Lower lobe of right lung (tissue), 2 donors: ENCODE data around the gene PTPRM. TPM values are rescaled to one million over a fixed set of nuclear protein-coding genes. Genes with fewer than 3 reads are reported as not detected.

Experiments used
- ATAC-seq, 2 donors: fragments of 200-7000 bp; cut with Tn5 transposase; one replicate each; pipeline ENCODE4 v1.9.1; 2020 to 2022; ENCODE audit warnings: mild to moderate bottlenecking in 2 of 2, moderate library complexity in 2 of 2
- DNase-seq: peaks from one replicate; pipeline ENCODE4 v3.0.0-alpha.2; 2020
- H3K27ac ChIP-seq: fragments of 200-600 bp; one replicate; pipeline ENCODE4 v1.8.0; 2022
- H3K27me3 ChIP-seq: fragments of 200-600 bp; one replicate; pipeline ENCODE4 v1.8.0; 2022; ENCODE audit warnings: low read depth
- H3K36me3 ChIP-seq: fragments of 200-600 bp; one replicate; pipeline ENCODE4 v1.8.0; 2022; ENCODE audit warnings: mild to moderate bottlenecking
- H3K4me1 ChIP-seq: fragments of 200-600 bp; one replicate; pipeline ENCODE4 v1.8.0; 2022
- H3K4me3 ChIP-seq: fragments of 200-600 bp; one replicate; pipeline ENCODE4 v1.8.0; 2022; ENCODE audit warnings: mild to moderate bottlenecking
- H3K9me3 ChIP-seq: fragments of 200-600 bp; one replicate; pipeline ENCODE4 v1.8.0; 2022
- CTCF ChIP-seq: fragments of 200-600 bp; IDR thresholded peaks from one replicate; pipeline ENCODE4 v1.8.0; 2022; ENCODE audit warnings: antibody characterized with exemption, mild to moderate bottlenecking
- intact Hi-C: fragments of 100-400 bp; cut with DNase I; formaldehyde crosslinking; loops from one replicate; pipeline ENCODE4 v1.11.0; 2022
- total RNA-seq: library from RNA; stranded (reverse); fragmentation: NEBNext Ultra II Directional; extraction: Animal tissue kit (Norgen Biotek cat#: 25700); gene quantifications from one replicate; pipeline ENCODE4 v1.2.1, GENCODE V29; 2021
- donor health status: DM: no; HTN: yes; CAD: no; lungs with severe emphysema.

PTPRM gene
- total RNA-seq, 1 donor from 2014 or later: 85.2 TPM

GRCh38 chr18:8165095-8165494, 598.0 kb downstream of the PTPRM start:
- intact Hi-C loops: no loop called here
- H3K4me3 ChIP-seq: no peak overlapping the region
- H3K9me3 ChIP-seq: no peaks in the 10 kb centered on the region
- DNase-seq: no peak
- H3K36me3 ChIP-seq: no peaks in the 10 kb centered on the region
- H3K4me1 ChIP-seq: no peaks in the 10 kb centered on the region
- no peak for TF ChIP-seq CTCF
- no peaks in the 10 kb centered on the region for H3K27me3 ChIP-seq
- H3K27ac ChIP-seq: no peak overlapping the region
- ATAC-seq: no peak

- Histone ChIP-seq H3K27ac (no peak overlapping the region), H3K4me3 (no peak overlapping the region), H3K9me3 (no peaks in the 10 kb centered on the region), H3K36me3 (no peaks in the 10 kb centered on the region), H3K4me1 (no peaks in the 10 kb centered on the region), H3K27me3 (no peaks in the 10 kb centered on the region)
- TF ChIP-seq CTCF: no peak
- intact Hi-C loops: no loop called here
- DNase-seq: no peak
- no peak for ATAC-seq
Observed at GRCh38 chr18:8167026-8167425, 599.9 kb downstream of the PTPRM start.

GRCh38 chr18:8167673-8168072, 600.6 kb downstream of the PTPRM start:
- intact Hi-C loops: no loop called here
- H3K4me3 ChIP-seq: no peak overlapping the region
- ATAC-seq: no peak
- H3K27me3 ChIP-seq: no peaks in the 10 kb centered on the region
- TF ChIP-seq CTCF: no peak
- no peak overlapping the region for H3K27ac ChIP-seq
- no peaks in the 10 kb centered on the region for H3K4me1 ChIP-seq
- H3K9me3 ChIP-seq: no peaks in the 10 kb centered on the region
- DNase-seq: no peak
- H3K36me3 ChIP-seq: no peaks in the 10 kb centered on the region

GRCh38 chr18:8169722-8170121, 602.6 kb downstream of the PTPRM start:
- ATAC-seq (no peak), DNase-seq (no peak)
- intact Hi-C loops: no loop called here
- TF ChIP-seq CTCF: no peak
- H3K9me3 ChIP-seq: no peaks in the 10 kb centered on the region
- H3K4me1 ChIP-seq: no peaks in the 10 kb centered on the region
- no peak overlapping the region for H3K27ac ChIP-seq
- no peaks in the 10 kb centered on the region for H3K27me3 ChIP-seq
- H3K4me3 ChIP-seq: no peak overlapping the region
- no peaks in the 10 kb centered on the region for H3K36me3 ChIP-seq

- intact Hi-C loops: no loop called here
- Histone ChIP-seq H3K27me3 (no peaks in the 10 kb centered on the region), H3K27ac (no peak overlapping the region), H3K36me3 (no peaks in the 10 kb centered on the region), H3K9me3 (no peaks in the 10 kb centered on the region), H3K4me3 (no peak overlapping the region), H3K4me1 (peaks cover 13% of the 10 kb centered on the region)
- DNase-seq (no peak), ATAC-seq (no peak)
- no peak for TF ChIP-seq CTCF
Observed at GRCh38 chr18:8174771-8175170, 607.7 kb downstream of the PTPRM start.

GRCh38 chr18:8175501-8176061, 608.5 kb downstream of the PTPRM start:
- H3K27me3 ChIP-seq: no peaks in the 10 kb centered on the region
- DNase-seq (no peak), ATAC-seq (no peak)
- no peak overlapping the region for H3K4me3 ChIP-seq
- no peaks in the 10 kb centered on the region for H3K9me3 ChIP-seq
- intact Hi-C loops: no loop called here
- H3K27ac ChIP-seq: no peak overlapping the region
- no peak for TF ChIP-seq CTCF
- peaks cover 13% of the 10 kb centered on the region for H3K4me1 ChIP-seq
- no peaks in the 10 kb centered on the region for H3K36me3 ChIP-seq
